OCI-LY1 (cell line): ENCODE results near the gene NOCT.
"Not testable (repeated sequence)": the region's sequence is repeated elsewhere in the genome, so short reads cannot be mapped to it uniquely, and the experiment has no call there.

Source experiments
- H2AFZ ChIP-seq: fragments of 200-600 bp; sonication (generic), shearing (Covaris generic); 2 replicates; pipeline ENCODE4 v1.6.0; 2014; ENCODE audit warnings: antibody characterized with exemption, mild to moderate bottlenecking, low read length
- H3F3A ChIP-seq: fragments of 200-600 bp; sonication (generic), shearing (Covaris generic); 2 replicates; pipeline ENCODE4 v1.6.0; 2014; ENCODE audit warnings: mild to moderate bottlenecking, antibody characterized with exemption, low read length, moderate library complexity; ENCODE audit not compliant: insufficient read depth
- H3K27ac ChIP-seq: fragments of 200-600 bp; sonication (generic); 2 replicates; pipeline ENCODE4 v1.5.1; 2014; ENCODE audit warnings: low read length, mixed run types, mild to moderate bottlenecking, low read depth; ENCODE audit not compliant: poor library complexity, severe bottlenecking
- H3K27me3 ChIP-seq: fragments of 200-600 bp; sonication (generic); 2 replicates; pipeline ENCODE4 v1.6.0; 2014; ENCODE audit warnings: antibody characterized with exemption, mild to moderate bottlenecking, low read length, moderate library complexity; ENCODE audit not compliant: insufficient read depth
- H3K36me3 ChIP-seq: fragments of 200-600 bp; sonication (generic); 2 replicates; pipeline ENCODE4 v1.6.1; 2014; ENCODE audit warnings: mild to moderate bottlenecking, antibody characterized with exemption, low read length, moderate library complexity, mixed read lengths; ENCODE audit not compliant: insufficient read depth
- H3K4me1 ChIP-seq: fragments of 200-600 bp; sonication (generic); 2 replicates; pipeline ENCODE4 v1.5.1; 2014; ENCODE audit warnings: mild to moderate bottlenecking, low read length, moderate library complexity; ENCODE audit not compliant: insufficient read depth, severe bottlenecking
- H3K4me2 ChIP-seq: fragments of 200-600 bp; sonication (generic), shearing (Covaris generic); 2 replicates; pipeline ENCODE4 v1.6.1; 2014; ENCODE audit warnings: low read length
- H3K4me3 ChIP-seq: fragments of 200-600 bp; sonication (generic); 2 replicates; pipeline ENCODE4 v1.5.1; 2014; ENCODE audit warnings: low read length, low read depth, mild to moderate bottlenecking, mixed read lengths; ENCODE audit not compliant: poor library complexity, severe bottlenecking
- H3K79me2 ChIP-seq: fragments of 200-600 bp; shearing (Covaris generic); 2 replicates; pipeline ENCODE4 v1.6.1; 2016; ENCODE audit warnings: mixed run types, low read length, mixed read lengths; ENCODE audit not compliant: insufficient read depth
- H3K9ac ChIP-seq: fragments of 200-600 bp; sonication (generic), shearing (Covaris generic); 2 replicates; pipeline ENCODE4 v1.6.1; 2014; ENCODE audit warnings: mild to moderate bottlenecking, low read length, mixed read lengths
- H3K9me2 ChIP-seq: fragments of 200-600 bp; sonication (generic), shearing (Covaris generic); 2 replicates; pipeline ENCODE4 v1.6.1; 2014; ENCODE audit warnings: low read depth, mild to moderate bottlenecking, low read length, mixed read lengths
- H3K9me3 ChIP-seq: fragments of 200-600 bp; shearing (Covaris generic); 2 replicates; pipeline ENCODE4 v1.6.1; 2014; ENCODE audit warnings: low read length, mixed read lengths
- H4K20me1 ChIP-seq: fragments of 200-600 bp; sonication (generic), shearing (Covaris generic); 2 replicates; pipeline ENCODE4 v1.6.0; 2016; ENCODE audit warnings: mild to moderate bottlenecking, low read length; ENCODE audit not compliant: insufficient read depth
- EZH2 ChIP-seq: fragments of 200-600 bp; sonication (generic), shearing (Covaris generic); IDR thresholded peaks from 2 replicates; pipeline ENCODE4 v1.8.0; 2017; ENCODE audit warnings: borderline replicate concordance, mixed run types, mild to moderate bottlenecking, antibody characterized with exemption, low read length, moderate library complexity, mixed read lengths
- TF ChIP-seq, protein P1 (sequence below): fragments of 200-600 bp; sonication (generic), shearing (Covaris generic); IDR thresholded peaks from 2 replicates; pipeline ENCODE4 v1.5.1; 2017; ENCODE audit warnings: mild to moderate bottlenecking, antibody characterized with exemption, low read length, moderate library complexity, mixed read lengths

The NOCT gene

DNA sequence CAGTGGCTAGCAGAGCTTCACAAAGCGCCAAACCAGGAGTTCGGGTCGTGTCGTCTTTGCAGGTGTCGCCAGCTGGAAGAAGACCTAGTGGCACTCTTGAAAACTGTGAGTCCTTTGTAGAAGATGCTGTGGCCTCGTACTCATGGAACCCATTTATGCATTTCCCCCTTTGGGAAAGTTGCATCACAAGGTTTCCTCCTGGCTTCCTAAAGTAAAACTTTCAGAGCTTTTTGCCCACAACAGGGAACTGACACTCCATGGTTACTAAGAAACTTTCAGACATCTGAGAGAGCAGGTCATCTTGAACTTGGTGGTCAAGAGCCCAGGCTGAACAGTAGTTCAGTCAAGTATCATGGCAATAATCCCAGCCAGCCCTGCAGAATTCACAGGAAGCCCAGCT, 15.9 kb upstream of the NOCT start:
- Histone ChIP-seq H3K79me2 (no peaks in the 10 kb centered on the region), H3K4me3 (no peak overlapping the region), H3K9ac (no peak overlapping the region), H3K36me3 (no peaks in the 10 kb centered on the region), H3K27ac (no peak overlapping the region), H3K27me3 (no peaks in the 10 kb centered on the region), H3F3A (no peaks in the 10 kb centered on the region), H3K4me2 (no peak overlapping the region), H2AFZ (no peak overlapping the region), H4K20me1 (no peaks in the 10 kb centered on the region), H3K4me1 (no peaks in the 10 kb centered on the region), H3K9me3 (no peaks in the 10 kb centered on the region), H3K9me2 (no peaks in the 10 kb centered on the region)
- TF ChIP-seq, protein P1, sequence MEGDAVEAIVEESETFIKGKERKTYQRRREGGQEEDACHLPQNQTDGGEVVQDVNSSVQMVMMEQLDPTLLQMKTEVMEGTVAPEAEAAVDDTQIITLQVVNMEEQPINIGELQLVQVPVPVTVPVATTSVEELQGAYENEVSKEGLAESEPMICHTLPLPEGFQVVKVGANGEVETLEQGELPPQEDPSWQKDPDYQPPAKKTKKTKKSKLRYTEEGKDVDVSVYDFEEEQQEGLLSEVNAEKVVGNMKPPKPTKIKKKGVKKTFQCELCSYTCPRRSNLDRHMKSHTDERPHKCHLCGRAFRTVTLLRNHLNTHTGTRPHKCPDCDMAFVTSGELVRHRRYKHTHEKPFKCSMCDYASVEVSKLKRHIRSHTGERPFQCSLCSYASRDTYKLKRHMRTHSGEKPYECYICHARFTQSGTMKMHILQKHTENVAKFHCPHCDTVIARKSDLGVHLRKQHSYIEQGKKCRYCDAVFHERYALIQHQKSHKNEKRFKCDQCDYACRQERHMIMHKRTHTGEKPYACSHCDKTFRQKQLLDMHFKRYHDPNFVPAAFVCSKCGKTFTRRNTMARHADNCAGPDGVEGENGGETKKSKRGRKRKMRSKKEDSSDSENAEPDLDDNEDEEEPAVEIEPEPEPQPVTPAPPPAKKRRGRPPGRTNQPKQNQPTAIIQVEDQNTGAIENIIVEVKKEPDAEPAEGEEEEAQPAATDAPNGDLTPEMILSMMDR = no peak
- no peak for TF ChIP-seq EZH2

- H3K79me2 ChIP-seq, H3K27ac ChIP-seq, H3K4me2 ChIP-seq, H3K36me3 ChIP-seq, H3K4me3 ChIP-seq, H3K9me3 ChIP-seq, H3K4me1 ChIP-seq, H3K9ac ChIP-seq, H2AFZ ChIP-seq, H4K20me1 ChIP-seq, H3K27me3 ChIP-seq, H3F3A ChIP-seq, H3K9me2 ChIP-seq: not testable (repeated sequence)
These were observed 15.4 kb upstream of the NOCT start for GRCh38 chr4:139000134-139000533.

- H3K36me3 ChIP-seq, H3F3A ChIP-seq, H3K9me3 ChIP-seq, H3K4me3 ChIP-seq, H3K4me2 ChIP-seq, H2AFZ ChIP-seq, H3K27ac ChIP-seq, H3K4me1 ChIP-seq, H3K9ac ChIP-seq, H3K27me3 ChIP-seq, H3K9me2 ChIP-seq, H4K20me1 ChIP-seq, H3K79me2 ChIP-seq: not testable (repeated sequence)
These were observed 14.2 kb upstream of the NOCT start for GRCh38 chr4:139001430-139001829.

GRCh38 chr4:139003668-139004067, 11.9 kb upstream of the NOCT start:
- not testable (repeated sequence) for H2AFZ ChIP-seq, H4K20me1 ChIP-seq

GRCh38 chr4:139005774-139006173, 9.8 kb upstream of the NOCT start:
- no peaks in the 10 kb centered on the region for H3F3A ChIP-seq
- no peaks in the 10 kb centered on the region for H3K9me2 ChIP-seq
- H3K27me3 ChIP-seq = peaks cover 3% of the 10 kb centered on the region; the same call in 1 of the 2 replicates
- no peaks in the 10 kb centered on the region for H3K79me2 ChIP-seq
- H3K4me3 ChIP-seq = no peak overlapping the region
- no peaks in the 10 kb centered on the region for H4K20me1 ChIP-seq
- no peaks in the 10 kb centered on the region for H3K4me1 ChIP-seq
- no peak overlapping the region for H3K27ac ChIP-seq
- no peak for TF ChIP-seq EZH2
- TF ChIP-seq, protein P1 = no peak
- no peaks in the 10 kb centered on the region; the same call in 1 of the 2 replicates for H3K36me3 ChIP-seq
- no peak overlapping the region for H2AFZ ChIP-seq
- no peaks in the 10 kb centered on the region for H3K9me3 ChIP-seq
- no peak overlapping the region for H3K9ac ChIP-seq
- H3K4me2 ChIP-seq = no peak overlapping the region

More at GRCh38 chr4:139003668-139004067, 11.9 kb upstream of the NOCT start:
- not testable (repeated sequence) for H3K9me2 ChIP-seq, H3K4me1 ChIP-seq, H3K36me3 ChIP-seq, H3K9me3 ChIP-seq, H3K9ac ChIP-seq, H3K79me2 ChIP-seq, H3K4me2 ChIP-seq, H3K4me3 ChIP-seq, H3K27me3 ChIP-seq, H3F3A ChIP-seq, H3K27ac ChIP-seq
